NCI-H460 (cell line): ENCODE results near the gene ISL2. TPM values are rescaled to one million over a fixed set of nuclear protein-coding genes. Genes with fewer than 3 reads are reported as not detected.

Experiments
- DNase-seq: peaks from one replicate; pipeline ENCODE4 v3.0.0-alpha.2; 2016; ENCODE audit warnings: low read depth; ENCODE audit errors: extremely low read depth
- total RNA-seq: library from RNA; depleted of rRNA; stranded (reverse); fragments of >200 nt; shearing (Covaris generic); gene quantifications from 2 replicates; pipeline ENCODE4 v1.2.3, GENCODE V29; 2014

Gene ISL2
- total RNA-seq, 1 experiment from 2014 or later = 6.2 TPM

DNA sequence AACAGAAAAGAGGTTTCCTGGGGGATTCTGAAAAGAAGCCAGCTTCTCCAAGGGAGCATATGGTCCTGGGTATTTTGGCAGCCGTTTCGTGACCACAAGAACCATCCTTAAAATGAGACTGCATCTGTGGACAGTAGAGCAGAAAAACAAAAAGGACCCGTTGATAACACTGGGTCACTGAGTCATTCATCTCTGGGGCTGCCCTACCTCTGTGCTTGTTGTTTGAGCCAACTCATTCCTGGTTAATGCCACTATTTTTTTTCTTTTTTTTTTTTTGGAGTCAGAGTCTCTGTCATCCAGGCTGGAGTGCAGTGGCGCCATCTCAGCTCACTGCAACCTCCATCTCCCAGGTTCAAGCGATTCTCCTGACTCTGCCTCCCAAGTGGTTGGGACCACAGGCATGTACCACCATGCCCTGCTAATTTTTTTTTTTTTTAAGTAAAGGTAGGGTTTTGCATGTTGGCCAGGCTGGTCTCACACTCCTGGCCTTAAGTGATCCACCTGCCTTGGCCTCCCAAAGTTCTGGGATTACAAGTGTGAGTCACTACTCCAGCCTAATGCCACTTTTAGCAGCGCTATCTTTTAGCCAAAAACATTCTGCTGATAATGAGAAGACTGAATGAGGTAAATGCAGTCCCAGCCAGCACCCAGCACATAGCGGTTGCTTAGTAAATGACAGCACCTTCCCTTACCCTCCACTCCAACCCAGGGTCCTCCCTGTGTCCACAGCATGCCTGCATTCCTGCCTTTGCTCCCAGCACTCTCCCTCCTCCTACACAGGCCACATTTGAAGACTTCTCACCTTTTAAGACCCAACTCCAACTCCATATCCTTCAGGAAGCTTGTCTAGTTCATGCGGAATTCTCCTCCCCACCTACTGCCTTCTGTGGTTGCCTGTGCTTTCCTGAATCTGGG lies 9.1 kb upstream of the ISL2 start:
- no peak for DNase-seq

GRCh38 chr15:76328106-76328696 lies 8.4 kb upstream of the ISL2 start:
- no peak for DNase-seq

DNA sequence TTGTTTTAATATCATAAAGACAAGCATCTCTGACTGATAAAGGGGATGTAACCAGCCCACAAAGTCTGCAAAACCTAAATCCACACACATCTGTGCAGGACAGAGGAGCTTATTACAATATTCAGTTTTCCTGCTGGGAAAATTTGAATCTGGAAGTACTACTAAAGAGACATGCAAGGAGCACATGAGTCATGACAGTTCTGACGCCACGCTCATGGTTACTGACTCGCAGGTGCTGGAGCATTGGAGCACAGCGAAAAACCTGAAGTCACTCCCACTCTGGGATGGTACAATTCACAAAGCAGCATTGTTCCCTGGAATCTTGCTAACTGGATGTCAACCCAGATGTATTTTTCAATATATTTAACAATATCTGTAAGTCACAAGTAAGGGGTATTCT lies 7.6 kb upstream of the ISL2 start:
- no peak for DNase-seq

DNA sequence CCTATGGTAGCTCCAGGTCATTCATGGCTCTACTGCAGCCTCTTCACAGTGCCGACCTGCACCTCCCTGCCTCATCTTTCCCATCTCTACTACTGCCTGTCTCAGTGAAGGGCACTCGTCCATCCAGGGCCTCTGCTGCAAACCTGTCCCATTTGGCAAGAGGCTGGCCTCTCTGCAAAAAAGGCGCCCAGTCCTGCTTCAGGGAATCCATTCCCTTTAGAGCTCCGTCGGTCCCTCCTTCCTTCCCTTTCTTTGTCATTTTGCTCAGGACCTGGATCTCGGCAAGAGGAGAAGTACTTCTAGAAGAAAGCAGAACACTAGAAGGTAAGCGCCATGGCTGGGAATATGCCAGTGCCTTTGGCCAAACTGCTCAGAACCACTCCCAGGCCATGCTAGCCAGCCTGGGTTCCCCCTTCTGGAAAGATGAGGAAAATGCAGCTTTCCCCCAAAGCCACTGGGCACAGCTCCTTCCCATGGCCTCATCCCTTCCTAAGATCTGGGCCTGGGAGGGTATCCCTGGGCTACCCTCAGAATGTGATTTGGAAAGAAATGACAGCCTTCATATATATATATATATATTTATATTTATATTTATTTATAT lies 6.4 kb upstream of the ISL2 start:
- peak; percentile 68 for DNase-seq

DNA sequence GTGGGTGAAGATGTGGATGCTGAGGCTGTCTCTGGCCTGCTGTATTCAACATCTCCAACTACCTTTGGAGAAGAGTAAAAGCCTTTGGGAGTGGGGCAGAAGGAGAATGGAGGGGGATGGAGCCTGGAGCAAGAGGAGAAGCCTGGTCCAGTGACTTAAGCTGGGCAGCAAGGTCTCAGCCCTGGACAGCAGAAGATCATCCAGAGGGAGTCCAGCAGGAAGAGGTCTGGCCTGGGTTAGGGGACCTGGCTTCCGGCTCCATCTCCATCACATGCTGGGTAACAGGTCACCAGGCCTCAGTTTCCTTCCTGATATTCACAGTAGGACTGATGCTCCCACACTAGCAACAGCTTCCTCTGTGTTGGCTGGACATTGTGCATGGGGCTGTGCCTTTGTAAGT lies 3.8 kb upstream of the ISL2 start:
- no peak for DNase-seq

DNA sequence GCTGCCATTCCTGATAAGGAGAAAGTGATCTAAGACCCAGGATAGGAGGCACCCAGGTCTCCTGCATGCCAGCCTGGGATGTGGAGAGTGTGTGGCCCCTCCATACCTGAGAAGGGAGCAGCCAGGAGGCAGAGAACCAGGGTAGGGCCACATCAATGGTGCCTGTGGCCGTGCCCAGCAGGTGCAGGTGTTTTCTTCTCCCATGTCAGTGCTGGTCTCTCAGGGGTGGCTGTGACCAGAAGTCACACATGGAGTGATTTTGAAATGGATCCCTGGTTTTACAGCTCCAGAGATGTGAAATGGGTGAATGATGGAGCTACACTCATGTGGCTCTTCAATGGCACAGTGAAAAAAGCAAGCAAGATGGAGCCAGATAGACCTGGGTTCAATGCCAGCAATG lies 3.3 kb upstream of the ISL2 start:
- DNase-seq = no peak

- DNase-seq = peak; percentile 43
These were observed 2.7 kb upstream of the ISL2 start for GRCh38 chr15:76333720-76334437.

DNA sequence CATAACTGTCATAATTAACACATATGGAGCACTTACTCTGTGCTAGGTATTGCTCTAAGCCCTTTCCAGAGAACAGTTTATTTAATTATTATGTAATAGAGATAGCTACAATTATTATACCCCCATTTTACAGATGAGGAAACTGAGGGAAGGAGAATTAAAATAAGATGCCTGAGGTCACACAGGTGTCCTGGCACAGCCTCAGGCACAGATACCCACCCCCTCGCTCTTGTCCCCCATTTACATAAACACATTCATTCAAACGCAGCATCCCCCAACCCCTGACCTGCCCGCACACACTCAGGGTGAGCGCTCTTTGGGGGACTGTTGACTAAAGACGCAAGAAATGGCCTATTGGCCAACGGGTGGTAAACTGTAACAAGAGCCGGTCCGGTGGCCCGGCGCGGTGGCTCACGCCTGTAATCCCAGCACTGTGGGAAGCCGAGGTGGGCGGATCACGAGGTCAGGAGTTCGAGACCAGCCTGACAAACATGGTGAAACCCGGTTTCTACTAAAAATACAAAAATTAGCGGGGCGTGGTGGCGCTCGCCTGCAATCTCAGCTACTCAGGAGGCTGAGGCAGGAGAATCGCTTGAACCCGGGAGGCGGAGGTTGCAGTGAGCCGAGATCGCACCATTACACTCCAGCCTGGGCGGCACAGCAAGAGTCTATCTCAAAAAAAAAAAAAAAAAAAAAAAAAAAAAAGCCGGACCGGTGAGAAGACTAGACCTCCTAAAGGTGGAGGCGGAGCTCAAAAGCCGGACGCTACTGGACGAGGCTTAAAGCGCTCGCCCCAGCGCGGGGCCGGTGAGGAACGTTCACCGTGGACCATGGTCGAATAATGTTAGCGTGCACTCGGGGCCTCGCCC lies 1.9 kb upstream of the ISL2 start:
- DNase-seq = no peak

GRCh38 chr15:76335307-76336253 lies 993 bp upstream of the ISL2 start:
- no peak for DNase-seq

DNA sequence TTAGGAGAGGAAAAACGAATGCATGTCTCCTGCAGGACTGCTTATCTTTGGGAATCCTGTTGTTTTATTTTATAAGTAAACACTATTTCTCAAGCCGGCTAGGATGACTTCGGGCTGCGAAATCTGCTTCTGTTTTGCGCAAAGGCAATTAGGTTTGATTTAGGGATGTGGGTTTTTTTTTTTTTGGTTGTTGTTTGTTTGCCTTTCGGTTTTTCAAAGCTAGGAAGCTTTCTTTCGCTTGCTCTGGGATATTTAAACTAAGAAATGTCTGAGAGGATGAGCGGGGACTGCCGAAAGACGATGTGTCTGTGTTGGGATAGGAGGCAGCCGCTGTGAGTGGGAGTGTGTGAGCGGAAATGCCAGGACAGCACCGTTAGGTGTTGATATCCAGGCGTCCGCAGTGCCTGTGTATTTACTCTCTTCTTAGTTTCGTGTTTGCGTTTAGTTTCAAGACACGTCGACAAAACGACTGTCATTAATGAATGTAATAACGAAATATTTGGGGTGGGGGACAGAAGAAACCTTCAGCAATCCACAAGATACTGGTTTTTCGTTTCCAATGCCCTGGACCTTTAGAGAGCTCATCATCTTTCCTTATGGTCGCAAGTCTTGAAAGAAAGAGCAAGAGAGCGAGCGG lies 604 bp downstream of the ISL2 start:
- DNase-seq = no peak

GRCh38 chr15:76337696-76338485 lies 1.3 kb downstream of the ISL2 start:
- DNase-seq = no peak

- no peak for DNase-seq
These were observed 2.1 kb downstream of the ISL2 start for GRCh38 chr15:76338486-76339304.

GRCh38 chr15:76339305-76340197 lies 3.0 kb downstream of the ISL2 start:
- no peak for DNase-seq

DNA sequence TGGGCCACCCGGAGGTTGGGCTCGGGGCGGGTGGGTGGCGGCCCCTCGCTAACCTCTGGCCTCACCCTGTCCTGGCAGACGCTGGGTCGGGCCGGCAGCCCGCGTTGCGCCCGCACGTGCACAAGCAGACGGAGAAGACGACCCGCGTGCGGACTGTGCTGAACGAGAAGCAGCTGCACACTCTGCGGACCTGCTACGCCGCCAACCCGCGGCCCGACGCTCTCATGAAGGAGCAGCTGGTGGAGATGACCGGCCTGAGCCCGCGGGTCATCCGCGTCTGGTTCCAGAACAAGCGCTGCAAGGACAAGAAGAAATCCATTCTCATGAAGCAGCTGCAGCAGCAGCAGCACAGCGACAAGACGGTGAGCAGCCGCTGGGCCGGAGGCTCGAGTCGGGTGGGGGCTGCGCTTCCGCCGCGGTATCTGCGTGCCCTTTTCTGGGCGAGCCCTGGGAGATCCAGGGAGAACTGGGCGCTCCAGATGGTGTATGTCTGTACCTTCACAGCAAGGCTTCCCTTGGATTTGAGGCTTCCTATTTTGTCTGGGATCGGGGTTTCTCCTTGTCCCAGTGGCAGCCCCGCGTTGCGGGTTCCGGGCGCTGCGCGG lies 3.7 kb downstream of the ISL2 start:
- no peak for DNase-seq

- no peak for DNase-seq
These were observed 4.3 kb downstream of the ISL2 start for GRCh38 chr15:76340803-76341365.
